Lung microvascular endothelial cell (primary cell): Measurements from ENCODE around the gene SELENOP. TPM values are rescaled to one million over a fixed set of nuclear protein-coding genes. Genes with fewer than 3 reads are reported as not detected.
"Not testable (repeated sequence)": the region's sequence is repeated elsewhere in the genome, so short reads cannot be mapped to it uniquely, and the experiment has no call there.

Experiments used
- DNase-seq, 2 donors: peaks; one replicate each; pipeline versions ENCODE4 v3.0.0 to v3.0.0-alpha.2; 2010; ENCODE audit warnings: low read depth in 2 of 2
- total RNA-seq: library from RNA; depleted of rRNA; stranded (reverse); fragments of >200 nt; gene quantifications from 2 replicates; pipeline ENCODE4 v1.2.1, GENCODE V29; 2014

SELENOP gene
- total RNA-seq, 1 donor from 2014 or later, result 175 TPM

GRCh38 chr5:42826757-42827515 lies 15.2 kb upstream of the SELENOP start:
- no peak for DNase-seq

DNA sequence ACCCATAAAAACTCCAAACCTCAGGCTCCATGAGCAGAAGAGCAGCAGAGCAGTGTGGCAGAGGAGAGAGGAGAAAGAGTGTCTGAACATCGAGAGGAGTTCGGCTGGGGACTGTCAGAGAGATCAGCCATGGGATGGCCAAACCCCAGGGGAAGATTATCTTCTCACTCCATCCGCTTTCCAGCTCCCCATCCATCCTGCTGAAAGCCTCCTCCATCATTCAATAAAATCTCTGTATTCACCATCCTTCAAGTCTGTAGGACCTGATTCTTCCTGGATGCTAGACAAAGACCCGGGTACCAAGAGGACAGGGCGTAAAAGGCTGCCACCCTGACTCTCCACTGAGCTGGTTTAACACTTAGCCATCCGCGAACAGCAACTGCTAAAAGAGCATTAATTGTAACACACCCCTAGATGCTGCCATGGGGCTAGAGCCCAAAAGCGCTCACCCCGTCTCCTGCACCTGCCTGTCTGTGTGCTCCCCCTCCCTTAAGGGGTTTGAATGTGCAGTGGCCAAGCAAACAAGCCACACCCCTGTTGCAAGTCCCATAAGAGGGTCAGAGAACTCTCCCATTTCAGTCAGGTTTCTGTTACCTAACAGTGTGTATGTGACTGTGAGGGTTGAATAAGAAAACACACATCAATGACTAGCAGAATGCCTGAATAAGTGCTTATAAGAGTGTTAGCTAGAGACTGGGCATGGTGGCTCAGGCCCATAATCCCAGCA lies 13.9 kb upstream of the SELENOP start:
- DNase-seq, result no peak

DNA sequence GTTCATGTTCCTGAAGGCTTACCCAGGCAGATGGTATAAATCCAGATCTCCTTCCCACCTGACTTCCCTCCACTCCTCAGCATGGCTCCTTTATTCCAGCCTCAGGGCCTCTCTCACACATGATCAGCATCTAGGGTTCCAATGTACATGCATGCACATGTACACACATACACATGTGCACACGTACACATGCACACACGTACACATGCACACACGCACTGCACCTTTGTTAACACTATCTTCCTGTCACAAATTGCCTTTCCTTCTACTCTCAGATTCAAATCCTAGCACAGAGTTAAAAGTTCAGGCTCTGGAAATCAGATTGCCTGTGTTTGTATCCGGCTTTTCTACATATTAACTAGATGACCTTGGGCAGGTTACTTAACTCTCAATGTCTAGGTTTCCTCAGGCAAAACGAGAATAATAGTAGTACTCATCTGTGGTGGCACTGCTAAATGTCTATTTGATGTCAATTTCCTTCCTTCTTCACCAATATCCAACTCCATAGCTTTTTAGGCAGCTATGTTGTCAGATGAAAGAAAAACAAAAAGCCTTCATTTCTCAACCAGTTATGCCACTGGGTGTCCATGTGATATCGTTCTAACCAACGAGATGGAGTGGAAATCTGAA lies 12.8 kb upstream of the SELENOP start:
- no peak for DNase-seq

DNA sequence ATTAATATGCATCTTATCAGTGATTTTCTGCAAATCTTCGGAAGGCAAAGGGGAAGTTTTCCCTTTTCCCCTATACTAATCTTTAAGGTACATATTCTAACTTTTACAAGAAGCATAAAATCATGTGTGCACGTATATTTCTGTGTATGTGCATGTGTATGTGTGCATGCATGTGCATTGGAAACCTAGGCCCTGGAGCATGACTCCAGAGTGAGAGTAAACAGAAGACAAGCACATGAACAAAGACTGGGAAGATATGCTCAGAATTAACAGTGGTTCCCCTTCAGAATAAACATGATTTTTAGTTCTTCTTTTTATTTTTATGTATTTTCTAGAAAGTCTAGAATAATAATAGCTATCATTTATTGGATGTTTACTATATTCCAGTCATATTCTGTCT lies 10.9 kb upstream of the SELENOP start:
- no peak for DNase-seq

GRCh38 chr5:42819745-42820144 lies 8.1 kb upstream of the SELENOP start:
- no peak for DNase-seq

DNA sequence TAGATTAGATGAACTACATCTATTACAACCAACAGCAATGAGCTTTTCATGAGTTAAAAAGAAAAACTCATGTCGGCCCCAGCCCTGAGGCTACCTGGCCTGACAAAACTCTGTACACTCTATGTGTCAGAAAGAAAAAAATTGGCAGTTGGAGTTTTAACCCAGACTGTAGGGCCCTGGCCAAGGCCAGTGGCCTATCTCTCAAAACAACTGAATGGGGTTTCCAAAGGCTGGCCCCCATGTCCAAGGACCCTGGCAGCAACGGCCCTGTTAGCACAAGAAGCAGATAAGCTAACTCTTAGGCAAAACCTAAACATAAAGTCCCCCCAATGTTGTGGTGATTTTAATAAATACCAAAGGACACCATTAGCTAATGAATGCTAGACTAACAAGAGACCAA lies 4.9 kb upstream of the SELENOP start:
- DNase-seq, result not testable (repeated sequence)

DNA sequence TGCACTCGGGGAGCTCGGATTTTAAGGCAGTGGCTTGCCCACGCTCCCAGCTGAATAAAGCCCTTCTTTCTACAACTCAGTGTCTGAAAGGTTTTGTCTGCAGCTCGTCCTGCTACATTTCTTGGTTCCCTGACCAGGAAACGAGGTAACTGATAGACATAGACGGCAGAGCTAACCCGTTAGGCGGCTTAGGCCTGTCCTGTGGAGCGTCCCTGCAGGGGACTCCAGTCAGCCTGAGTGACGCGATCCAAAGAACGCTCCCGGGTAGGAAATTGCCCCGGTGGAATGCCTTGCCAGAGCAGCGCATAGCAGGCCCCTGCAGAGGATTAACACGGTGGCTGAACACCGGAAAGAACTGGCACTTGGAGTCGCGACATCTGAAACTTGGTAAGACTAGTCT lies 1.8 kb upstream of the SELENOP start:
- DNase-seq, result no peak

- no peak for DNase-seq
Measured at GRCh38 chr5:42812620-42813019, 928 bp upstream of the SELENOP start.

- DNase-seq, result no peak
Measured at GRCh38 chr5:42810834-42811590, 680 bp downstream of the SELENOP start.

GRCh38 chr5:42808888-42809611 lies 2.6 kb downstream of the SELENOP start:
- DNase-seq, result no peak

GRCh38 chr5:42807722-42808447 lies 3.8 kb downstream of the SELENOP start:
- no peak for DNase-seq

GRCh38 chr5:42806701-42807262 lies 4.9 kb downstream of the SELENOP start:
- no peak for DNase-seq

- no peak for DNase-seq
Measured at GRCh38 chr5:42806004-42806700, 5.5 kb downstream of the SELENOP start.

- DNase-seq, result no peak
Measured at GRCh38 chr5:42804717-42805339, 6.9 kb downstream of the SELENOP start.

GRCh38 chr5:42801516-42802166 lies 10.1 kb downstream of the SELENOP start:
- DNase-seq, result no peak

DNA sequence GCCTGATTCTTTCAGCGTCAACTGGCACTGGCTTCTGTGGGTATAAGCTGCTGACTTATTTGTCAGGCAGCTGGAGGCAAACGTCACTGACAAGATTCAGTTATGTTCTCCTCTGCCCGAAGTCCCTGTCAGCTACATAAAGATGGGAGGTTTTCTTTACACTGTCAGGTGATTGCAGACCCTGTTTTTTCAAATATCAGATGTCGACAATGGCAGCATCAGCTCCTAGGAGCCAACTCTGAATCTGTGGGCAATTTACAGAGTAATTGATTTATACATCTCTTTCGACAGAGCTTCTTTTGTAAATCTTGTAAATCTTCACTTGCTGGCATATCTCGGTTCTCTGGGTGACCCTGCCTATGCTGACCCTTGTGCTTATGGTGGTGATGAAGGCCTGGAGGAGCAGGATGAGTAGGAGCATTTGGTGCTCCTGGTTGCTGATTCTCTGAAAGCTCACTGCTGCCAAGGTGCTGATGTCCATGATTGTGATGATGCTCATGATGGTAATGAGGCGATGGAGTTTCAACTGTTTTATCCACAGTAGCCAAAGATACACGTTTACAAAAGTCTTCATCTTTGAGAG lies 10.9 kb downstream of the SELENOP start:
- DNase-seq, result no peak

GRCh38 chr5:42799668-42800114 lies 12.0 kb downstream of the SELENOP start:
- no peak for DNase-seq

DNA sequence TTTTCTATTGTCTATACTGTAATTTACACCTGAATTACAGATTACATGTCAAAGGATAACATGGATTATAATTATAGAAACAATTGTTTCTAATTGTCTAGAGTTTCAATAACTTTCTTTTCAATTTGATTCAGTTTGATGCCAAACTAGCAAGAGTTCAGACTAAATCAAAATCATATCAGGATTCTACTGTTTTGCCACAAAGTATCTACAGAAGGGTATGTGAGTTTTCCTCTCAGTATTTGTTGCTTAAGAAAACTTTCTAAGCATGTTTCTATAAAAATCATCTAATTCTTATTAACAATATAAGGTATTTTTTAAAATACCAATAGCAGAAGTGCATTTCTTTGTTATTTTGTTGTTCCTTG lies 12.5 kb downstream of the SELENOP start:
- DNase-seq, result no peak
